HEK293T (cell line): ENCODE results near the gene GOLGA6A.

Experiments used
- ARNT ChIP-seq: fragments of 450-650 bp; IDR thresholded peaks from 2 replicates; pipeline ENCODE4 v1.6.1; 2017; ENCODE audit warnings: mild to moderate bottlenecking
- BHLHE40 ChIP-seq: fragments of 450-650 bp; IDR thresholded peaks from 2 replicates; pipeline ENCODE4 v1.6.1; 2016; ENCODE audit warnings: mild to moderate bottlenecking, moderate library complexity, borderline replicate concordance
- CTBP1 ChIP-seq: fragments of 450-650 bp; IDR thresholded peaks from 2 replicates; pipeline ENCODE4 v1.6.1; 2016; ENCODE audit warnings: borderline replicate concordance
- SP1 ChIP-seq: fragments of 450-650 bp; IDR thresholded peaks from 2 replicates; pipeline ENCODE4 v1.6.1; 2017
- TF ChIP-seq, protein P1 (sequence below): fragments of 450-650 bp; IDR thresholded peaks from 2 replicates; pipeline ENCODE4 v1.6.1; 2016

DNA sequence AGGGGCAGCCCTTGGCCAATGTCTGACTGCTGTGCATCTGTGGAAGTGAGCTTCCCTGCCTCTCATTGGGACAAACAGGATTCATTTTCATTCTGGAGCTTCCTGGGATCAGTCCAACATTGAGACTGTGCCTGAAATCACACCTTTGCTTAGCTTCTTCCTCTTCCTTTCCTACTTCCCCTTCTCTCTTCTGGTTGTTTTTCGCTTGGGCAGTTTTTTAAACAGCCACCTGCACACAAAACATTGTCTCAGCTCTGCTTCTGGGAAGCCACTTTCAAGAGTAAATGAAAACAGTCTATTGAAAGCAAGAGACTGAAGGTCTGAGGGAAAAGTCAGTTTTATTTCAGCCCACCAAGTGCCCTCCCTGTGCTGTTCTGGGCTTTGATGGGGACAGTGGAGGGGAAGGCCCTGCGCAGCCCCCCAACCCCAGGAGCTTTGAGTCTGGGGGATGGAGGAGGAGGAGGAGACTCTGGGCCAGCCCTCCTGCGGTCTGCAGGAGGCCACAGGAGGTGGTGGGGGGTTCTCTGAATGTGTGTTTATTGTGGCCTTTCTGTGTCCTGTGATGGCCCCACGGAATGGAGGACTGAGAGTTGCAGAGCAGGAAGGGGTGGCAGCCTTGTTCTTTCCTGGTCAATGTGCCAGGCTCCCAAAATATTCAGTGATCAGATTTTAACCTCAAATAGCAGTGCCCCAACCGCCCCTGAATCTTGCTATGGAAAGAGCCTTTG, 40.2 kb upstream of the GOLGA6A start:
- TF ChIP-seq CTBP1 (no peak), ARNT (no peak), SP1 (no peak), BHLHE40 (no peak)
- TF ChIP-seq, protein P1, sequence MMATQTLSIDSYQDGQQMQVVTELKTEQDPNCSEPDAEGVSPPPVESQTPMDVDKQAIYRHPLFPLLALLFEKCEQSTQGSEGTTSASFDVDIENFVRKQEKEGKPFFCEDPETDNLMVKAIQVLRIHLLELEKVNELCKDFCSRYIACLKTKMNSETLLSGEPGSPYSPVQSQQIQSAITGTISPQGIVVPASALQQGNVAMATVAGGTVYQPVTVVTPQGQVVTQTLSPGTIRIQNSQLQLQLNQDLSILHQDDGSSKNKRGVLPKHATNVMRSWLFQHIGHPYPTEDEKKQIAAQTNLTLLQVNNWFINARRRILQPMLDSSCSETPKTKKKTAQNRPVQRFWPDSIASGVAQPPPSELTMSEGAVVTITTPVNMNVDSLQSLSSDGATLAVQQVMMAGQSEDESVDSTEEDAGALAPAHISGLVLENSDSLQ, result no peak
